Thyroid gland (tissue), 4 donors: ENCODE data around the gene CCSER1. TPM values are rescaled to one million over a fixed set of nuclear protein-coding genes. Genes with fewer than 3 reads are reported as not detected.
"Not testable (repeated sequence)": the region's sequence is repeated elsewhere in the genome, so short reads cannot be mapped to it uniquely, and the experiment has no call there.

Experiments used
- DNase-seq, 2 donors: peaks; one replicate each; pipeline ENCODE4 v3.0.0-alpha.2; 2019
- H3K27ac ChIP-seq, 3 donors: fragments of 200-600 bp; sonication (generic); 1 replicate in 2 of 3; 2 replicates in 1 of 3; pipeline ENCODE4 v1.5.1; 2016 to 2019; ENCODE audit warnings: mild to moderate bottlenecking in 1 of 3, moderate library complexity in 1 of 3
- H3K27me3 ChIP-seq: fragments of 200-600 bp; sonication (generic); one replicate; pipeline ENCODE4 v1.5.1; 2019
- H3K36me3 ChIP-seq, 2 donors: fragments of 200-600 bp; sonication (generic); one replicate each; pipeline ENCODE4 v1.5.1; 2016 to 2019
- H3K4me1 ChIP-seq, 2 donors: fragments of 200-600 bp; sonication (generic); one replicate each; pipeline ENCODE4 v1.5.1; 2017 to 2019
- H3K4me3 ChIP-seq, 3 donors: fragments of 200-600 bp; sonication (generic); replicated peaks in 1 of 3; 1 replicate in 2 of 3; 2 replicates in 1 of 3; pipeline ENCODE4 v1.5.1; 2016; ENCODE audit warnings: mild to moderate bottlenecking in 1 of 3
- H3K9me3 ChIP-seq: fragments of 200-600 bp; sonication (generic); one replicate; pipeline ENCODE4 v1.5.1; 2017
- POLR2A ChIP-seq, 2 donors: fragments of 450-650 bp; IDR thresholded peaks; one replicate each; pipeline ENCODE4 v1.6.1; 2017; ENCODE audit warnings: antibody characterized with exemption in 2 of 2, mild to moderate bottlenecking in 2 of 2, moderate library complexity in 1 of 2
- WGBS, 2 donors: methylation state at CpG; one replicate each; pipeline ENCODE4 v1.1.5; 2017; 5-methylcytosine and 5-hydroxymethylcytosine counted together
- intact Hi-C: fragments of 100-400 bp; cut with DNase I; formaldehyde crosslinking; loops from one replicate; pipeline ENCODE4 v1.15.1; 2023
- total RNA-seq, 4 donors: library from RNA; depleted of rRNA; stranded (reverse); fragments of >200 nt; gene quantifications; one replicate each; pipeline ENCODE4 v1.2.3, GENCODE V29; 2016
- TF ChIP-seq, protein P1 (sequence below), 6 experiments: fragments of 200-600 bp in 3 of 6; fragments of 450-650 bp in 3 of 6; sonication (generic) in 3 of 6; IDR thresholded peaks; one replicate each; pipeline ENCODE4 v1.5.1; 2016 to 2019; ENCODE audit warnings: antibody characterized with exemption in 6 of 6, mild to moderate bottlenecking in 2 of 6, inconsistent platforms in 1 of 6, moderate library complexity in 1 of 6

Gene CCSER1
- total RNA-seq, 4 donors from 2014 or later, result 37.7 to 52.3 (median 43.3) TPM

DNA sequence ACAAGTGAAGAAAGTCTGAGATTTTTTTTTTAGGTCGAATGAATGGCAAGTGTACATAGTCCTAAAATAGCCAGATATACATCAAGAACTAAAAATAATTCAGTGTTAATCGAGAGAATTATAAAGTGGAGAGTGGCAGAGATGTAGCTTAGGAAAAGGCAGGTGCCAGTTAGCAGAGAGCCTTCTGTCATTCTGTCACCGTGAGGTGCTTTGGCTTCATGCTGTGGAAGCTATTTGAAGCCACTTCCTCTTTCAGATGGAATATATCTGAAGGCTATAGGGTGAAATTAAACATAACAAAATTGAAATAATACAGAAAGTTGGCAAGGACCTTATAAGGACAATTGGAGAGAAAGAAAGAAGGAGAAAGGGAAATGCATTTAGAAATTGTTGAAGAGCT is 756.3 kb downstream of the CCSER1 start:
- TF ChIP-seq POLR2A (IDR thresholded peaks at IDR 0.05), result no peak
- TF ChIP-seq, protein P1, sequence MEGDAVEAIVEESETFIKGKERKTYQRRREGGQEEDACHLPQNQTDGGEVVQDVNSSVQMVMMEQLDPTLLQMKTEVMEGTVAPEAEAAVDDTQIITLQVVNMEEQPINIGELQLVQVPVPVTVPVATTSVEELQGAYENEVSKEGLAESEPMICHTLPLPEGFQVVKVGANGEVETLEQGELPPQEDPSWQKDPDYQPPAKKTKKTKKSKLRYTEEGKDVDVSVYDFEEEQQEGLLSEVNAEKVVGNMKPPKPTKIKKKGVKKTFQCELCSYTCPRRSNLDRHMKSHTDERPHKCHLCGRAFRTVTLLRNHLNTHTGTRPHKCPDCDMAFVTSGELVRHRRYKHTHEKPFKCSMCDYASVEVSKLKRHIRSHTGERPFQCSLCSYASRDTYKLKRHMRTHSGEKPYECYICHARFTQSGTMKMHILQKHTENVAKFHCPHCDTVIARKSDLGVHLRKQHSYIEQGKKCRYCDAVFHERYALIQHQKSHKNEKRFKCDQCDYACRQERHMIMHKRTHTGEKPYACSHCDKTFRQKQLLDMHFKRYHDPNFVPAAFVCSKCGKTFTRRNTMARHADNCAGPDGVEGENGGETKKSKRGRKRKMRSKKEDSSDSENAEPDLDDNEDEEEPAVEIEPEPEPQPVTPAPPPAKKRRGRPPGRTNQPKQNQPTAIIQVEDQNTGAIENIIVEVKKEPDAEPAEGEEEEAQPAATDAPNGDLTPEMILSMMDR (IDR thresholded peaks at IDR 0.05), result no peak
- no peak overlapping the region for H3K27ac ChIP-seq
- WGBS, 2 donors, result 71 to 76% methylated on average over 3 of the region's 3 CpGs
- no peaks in the 10 kb centered on the region for H3K36me3 ChIP-seq
- no peaks in the 10 kb centered on the region for H3K4me1 ChIP-seq
- no peak for DNase-seq
- H3K9me3 ChIP-seq, result no peaks in the 10 kb centered on the region
- intact Hi-C loops, result no loop called here
- no peaks in the 10 kb centered on the region for H3K27me3 ChIP-seq
- H3K4me3 ChIP-seq, result no peak overlapping the region

DNA sequence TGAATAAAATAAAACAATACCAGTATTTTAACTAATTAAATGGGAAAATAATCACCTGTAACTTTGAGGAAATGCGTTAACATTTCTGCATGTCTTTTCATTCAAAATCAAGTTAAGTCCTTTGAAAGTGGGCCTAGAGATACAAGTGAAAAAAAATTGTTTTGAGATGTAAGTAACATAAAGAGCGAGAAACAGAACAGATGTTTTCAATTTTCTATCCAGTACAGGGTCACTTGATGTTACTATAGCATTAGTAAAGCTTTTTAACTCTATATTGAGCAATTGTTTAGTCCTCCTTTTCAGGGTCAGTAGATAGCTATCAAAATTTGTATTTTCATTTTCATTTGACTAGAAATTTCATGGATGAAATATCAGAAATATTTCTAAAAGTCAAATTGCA is 761.4 kb downstream of the CCSER1 start:
- Histone ChIP-seq H3K4me3 (no peak overlapping the region), H3K9me3 (no peaks in the 10 kb centered on the region), H3K27ac (no peak overlapping the region), H3K4me1 (no peaks in the 10 kb centered on the region), H3K36me3 (no peaks in the 10 kb centered on the region), H3K27me3 (no peaks in the 10 kb centered on the region)
- intact Hi-C loops, result no loop called here
- no peak for DNase-seq
- TF ChIP-seq, protein P1 (IDR thresholded peaks at IDR 0.05), result no peak
- no peak for TF ChIP-seq POLR2A (IDR thresholded peaks at IDR 0.05)
- 82 to 86% methylated on average over 2 of the region's 2 CpGs for WGBS, 2 donors

DNA sequence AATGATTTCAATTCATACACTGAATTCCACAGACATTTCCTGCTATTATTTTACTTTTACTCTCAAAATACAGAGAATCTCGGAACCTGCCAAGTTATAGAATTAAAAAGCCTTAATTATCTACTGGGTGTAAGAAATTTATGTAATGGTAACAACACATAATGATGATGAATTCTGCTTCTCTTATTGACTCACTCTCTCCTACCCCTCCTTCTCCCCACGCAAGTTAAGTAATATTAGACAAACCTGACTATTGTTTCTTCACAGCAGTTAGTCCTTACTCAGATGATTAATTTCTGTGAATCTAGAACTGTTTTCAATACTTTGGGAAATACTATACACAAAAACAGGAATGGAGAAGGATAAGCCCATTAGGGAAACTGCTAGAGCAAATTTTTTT is 762.0 kb downstream of the CCSER1 start:
- Histone ChIP-seq H3K36me3 (no peaks in the 10 kb centered on the region), H3K9me3 (no peaks in the 10 kb centered on the region), H3K27me3 (no peaks in the 10 kb centered on the region), H3K4me1 (no peaks in the 10 kb centered on the region), H3K4me3 (no peak overlapping the region), H3K27ac (no peak overlapping the region)
- TF ChIP-seq POLR2A (IDR thresholded peaks at IDR 0.05), result no peak
- TF ChIP-seq, protein P1 (IDR thresholded peaks at IDR 0.05), result no peak
- no peak for DNase-seq
- intact Hi-C loops, result no loop called here
- 86 to 87% methylated on average over 2 of the region's 2 CpGs for WGBS, 2 donors

DNA sequence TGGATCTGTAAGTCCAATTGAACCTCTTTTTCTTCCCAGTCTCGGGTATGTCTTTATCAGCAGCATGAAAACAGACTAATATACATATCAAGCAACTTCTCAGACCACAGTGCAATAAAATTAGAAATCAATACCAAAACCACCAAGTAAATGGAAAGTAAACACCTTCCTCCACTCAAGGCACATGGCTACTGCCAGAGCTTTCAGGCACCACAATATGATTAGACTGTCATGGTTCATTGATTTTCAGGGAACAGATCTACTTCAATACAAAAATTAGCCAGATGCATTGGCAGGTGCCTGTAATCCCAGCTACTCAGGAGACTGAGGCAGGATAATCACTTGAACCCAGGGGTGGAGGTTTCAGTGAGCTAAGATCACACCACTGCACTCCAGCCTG is 776.2 kb downstream of the CCSER1 start:
- H3K4me1 ChIP-seq, H3K36me3 ChIP-seq, intact Hi-C loops, H3K27ac ChIP-seq, H3K27me3 ChIP-seq, H3K4me3 ChIP-seq, H3K9me3 ChIP-seq, DNase-seq: not testable (repeated sequence)
- WGBS, 2 donors, result 90 to 91% methylated on average over 1 of the region's 1 CpG

DNA sequence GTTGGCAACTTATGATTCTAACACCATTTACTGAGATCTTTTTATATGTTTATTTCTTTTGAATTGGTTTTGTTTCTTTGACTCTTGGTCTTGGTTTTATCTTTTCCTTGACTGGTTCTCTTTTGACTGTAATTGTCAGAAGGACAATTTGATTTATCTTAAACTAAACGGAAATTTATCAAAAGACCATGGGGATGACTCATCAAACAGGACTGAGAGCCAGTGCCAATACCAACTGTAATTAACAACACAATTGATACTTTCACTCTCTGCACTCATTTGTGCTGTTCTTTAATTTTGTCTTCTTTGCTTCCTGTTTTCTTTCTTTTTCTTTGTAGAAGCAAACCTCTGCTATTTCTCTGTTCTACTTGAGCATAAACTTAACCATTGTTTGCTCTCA is 776.8 kb downstream of the CCSER1 start:
- Histone ChIP-seq H3K4me3 (no peak overlapping the region), H3K36me3 (no peaks in the 10 kb centered on the region), H3K27me3 (no peaks in the 10 kb centered on the region), H3K9me3 (no peaks in the 10 kb centered on the region), H3K27ac (no peak overlapping the region), H3K4me1 (no peaks in the 10 kb centered on the region)
- TF ChIP-seq POLR2A (IDR thresholded peaks at IDR 0.05), result no peak
- TF ChIP-seq, protein P1 (IDR thresholded peaks at IDR 0.05), result no peak
- DNase-seq, result no peak
- 63 to 77% methylated on average over 1 of the region's 1 CpG for WGBS, 2 donors
- intact Hi-C loops, result no loop called here

DNA sequence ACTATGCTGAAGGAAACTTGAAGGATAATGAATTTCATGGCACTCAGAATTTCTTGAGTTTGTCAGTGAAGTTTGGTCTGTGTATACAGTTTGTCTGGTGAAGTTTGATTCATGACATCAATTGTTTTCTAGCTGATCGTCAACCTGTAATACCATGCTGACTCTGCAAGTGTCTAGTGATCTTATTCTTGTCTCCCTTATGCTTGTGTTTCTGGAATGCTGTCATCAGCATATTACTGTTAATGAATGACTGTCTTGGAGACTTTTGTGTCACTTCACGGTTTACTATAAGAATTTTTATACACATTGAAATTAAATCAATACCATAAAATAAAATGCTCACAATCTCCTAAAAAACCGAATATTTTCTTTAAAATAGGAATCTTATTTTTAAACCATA is 779.0 kb downstream of the CCSER1 start:
- intact Hi-C loops, result no loop called here
- Histone ChIP-seq H3K27me3 (no peaks in the 10 kb centered on the region), H3K27ac (no peak overlapping the region), H3K9me3 (no peaks in the 10 kb centered on the region), H3K4me3 (no peak overlapping the region), H3K36me3 (no peaks in the 10 kb centered on the region), H3K4me1 (no peaks in the 10 kb centered on the region)
- 80 to 82% methylated on average over 3 of the region's 3 CpGs for WGBS, 2 donors
- DNase-seq, result no peak
- TF ChIP-seq, protein P1 (IDR thresholded peaks at IDR 0.05), result no peak
- no peak for TF ChIP-seq POLR2A (IDR thresholded peaks at IDR 0.05)

DNA sequence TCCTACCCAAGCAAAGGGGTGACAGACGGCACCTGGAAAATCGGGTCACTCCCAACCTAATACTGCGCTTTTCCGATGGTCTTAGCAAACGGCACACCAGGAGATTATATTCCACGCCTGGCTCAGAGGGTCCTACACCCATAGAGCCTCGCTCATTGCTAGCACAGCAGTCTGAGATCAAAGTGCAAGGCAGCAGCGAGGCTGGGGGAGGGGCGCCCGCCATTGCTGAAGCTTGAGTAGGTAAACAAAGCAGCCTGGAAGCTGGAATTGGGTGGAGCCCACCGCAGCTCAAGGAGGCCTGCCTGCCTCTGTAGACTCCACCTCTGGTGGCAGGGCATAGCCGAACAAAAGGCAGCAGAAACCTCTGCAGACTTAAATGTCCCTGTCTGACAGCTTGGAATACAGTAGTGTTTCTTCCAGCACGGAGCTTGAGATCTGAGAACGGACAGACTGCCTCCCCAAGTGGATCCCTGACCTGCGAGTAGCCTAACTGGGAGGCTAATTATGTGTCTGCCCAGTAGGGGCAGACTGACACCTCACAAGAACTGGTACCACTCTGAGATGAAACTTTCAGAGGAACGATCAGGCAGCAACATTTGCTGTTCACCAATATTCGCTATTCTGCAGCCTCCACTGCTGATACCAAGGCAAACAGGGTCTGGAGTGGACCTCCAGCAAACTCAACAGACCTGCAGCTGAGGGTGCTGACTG is 784.7 kb downstream of the CCSER1 start:
- H3K4me3 ChIP-seq, H3K27ac ChIP-seq, H3K27me3 ChIP-seq, H3K9me3 ChIP-seq, H3K4me1 ChIP-seq, intact Hi-C loops, H3K36me3 ChIP-seq, DNase-seq: not testable (repeated sequence)
- WGBS, 2 donors, result 90 to 98% methylated on average over 15 to 17 of the region's 17 CpGs
